ENCODE results near the gene GNG7. TPM values are rescaled to one million over a fixed set of nuclear protein-coding genes. Genes with fewer than 3 reads are reported as not detected.

GNG7 gene
- total and polyA plus RNA-seq, 10 of the 15 experiments (the other 5 are each of a cell fraction or from before 2014, with no cell fraction given) = 1.9 to 13.6 (median 6.5) TPM

DNA sequence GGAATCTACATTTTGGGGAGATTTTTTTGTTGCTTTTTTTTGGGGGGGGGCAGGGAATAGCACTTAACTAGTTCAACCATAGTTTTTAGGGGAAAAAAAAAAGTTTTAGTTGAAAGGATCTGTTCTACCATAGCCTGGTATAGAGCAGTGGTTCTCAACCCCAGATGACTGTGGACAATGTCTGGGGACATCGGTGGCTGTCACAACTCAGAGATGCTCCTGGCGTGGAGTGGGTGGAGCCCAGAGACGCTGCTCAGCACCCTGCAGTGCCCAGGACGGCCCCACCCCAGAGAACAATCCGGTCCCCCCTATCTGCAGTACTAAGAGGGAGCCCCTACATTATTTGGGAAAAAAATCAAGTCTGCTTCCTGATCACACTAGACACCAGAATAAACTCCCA is 8.3 kb downstream of the GNG7 start (continued):
- TF ChIP-seq BCLAF1 (IDR thresholded peaks at IDR 0.05) = no peak
- no peak for TF ChIP-seq ZBED1 (IDR thresholded peaks at IDR 0.05; ENCODE audit: borderline replicate concordance)
- no peak for TF ChIP-seq SMARCA5 (IDR thresholded peaks at IDR 0.05)
- no peak for TF ChIP-seq TARDBP (IDR thresholded peaks at IDR 0.05; ENCODE audit: borderline replicate concordance)
- TF ChIP-seq ZNF274 (IDR thresholded peaks at IDR 0.05; ENCODE audit: insufficient read depth, insufficient read length) = no peak
- no peak for TF ChIP-seq STAT3 (IDR thresholded peaks at IDR 0.05; ENCODE audit: low read depth, low read length)
- TF ChIP-seq ATF3 (IDR thresholded peaks at IDR 0.05; ENCODE audit: borderline replicate concordance, extremely low read depth, low read depth, low read length) = no peak
- TF ChIP-seq, protein P1, sequence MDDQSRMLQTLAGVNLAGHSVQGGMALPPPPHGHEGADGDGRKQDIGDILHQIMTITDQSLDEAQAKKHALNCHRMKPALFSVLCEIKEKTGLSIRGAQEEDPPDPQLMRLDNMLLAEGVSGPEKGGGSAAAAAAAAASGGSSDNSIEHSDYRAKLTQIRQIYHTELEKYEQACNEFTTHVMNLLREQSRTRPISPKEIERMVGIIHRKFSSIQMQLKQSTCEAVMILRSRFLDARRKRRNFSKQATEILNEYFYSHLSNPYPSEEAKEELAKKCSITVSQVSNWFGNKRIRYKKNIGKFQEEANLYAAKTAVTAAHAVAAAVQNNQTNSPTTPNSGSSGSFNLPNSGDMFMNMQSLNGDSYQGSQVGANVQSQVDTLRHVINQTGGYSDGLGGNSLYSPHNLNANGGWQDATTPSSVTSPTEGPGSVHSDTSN (IDR thresholded peaks at IDR 0.05; ENCODE audit: insufficient replicate concordance, low read depth, low read length) = no peak
- TF ChIP-seq, protein P2, sequence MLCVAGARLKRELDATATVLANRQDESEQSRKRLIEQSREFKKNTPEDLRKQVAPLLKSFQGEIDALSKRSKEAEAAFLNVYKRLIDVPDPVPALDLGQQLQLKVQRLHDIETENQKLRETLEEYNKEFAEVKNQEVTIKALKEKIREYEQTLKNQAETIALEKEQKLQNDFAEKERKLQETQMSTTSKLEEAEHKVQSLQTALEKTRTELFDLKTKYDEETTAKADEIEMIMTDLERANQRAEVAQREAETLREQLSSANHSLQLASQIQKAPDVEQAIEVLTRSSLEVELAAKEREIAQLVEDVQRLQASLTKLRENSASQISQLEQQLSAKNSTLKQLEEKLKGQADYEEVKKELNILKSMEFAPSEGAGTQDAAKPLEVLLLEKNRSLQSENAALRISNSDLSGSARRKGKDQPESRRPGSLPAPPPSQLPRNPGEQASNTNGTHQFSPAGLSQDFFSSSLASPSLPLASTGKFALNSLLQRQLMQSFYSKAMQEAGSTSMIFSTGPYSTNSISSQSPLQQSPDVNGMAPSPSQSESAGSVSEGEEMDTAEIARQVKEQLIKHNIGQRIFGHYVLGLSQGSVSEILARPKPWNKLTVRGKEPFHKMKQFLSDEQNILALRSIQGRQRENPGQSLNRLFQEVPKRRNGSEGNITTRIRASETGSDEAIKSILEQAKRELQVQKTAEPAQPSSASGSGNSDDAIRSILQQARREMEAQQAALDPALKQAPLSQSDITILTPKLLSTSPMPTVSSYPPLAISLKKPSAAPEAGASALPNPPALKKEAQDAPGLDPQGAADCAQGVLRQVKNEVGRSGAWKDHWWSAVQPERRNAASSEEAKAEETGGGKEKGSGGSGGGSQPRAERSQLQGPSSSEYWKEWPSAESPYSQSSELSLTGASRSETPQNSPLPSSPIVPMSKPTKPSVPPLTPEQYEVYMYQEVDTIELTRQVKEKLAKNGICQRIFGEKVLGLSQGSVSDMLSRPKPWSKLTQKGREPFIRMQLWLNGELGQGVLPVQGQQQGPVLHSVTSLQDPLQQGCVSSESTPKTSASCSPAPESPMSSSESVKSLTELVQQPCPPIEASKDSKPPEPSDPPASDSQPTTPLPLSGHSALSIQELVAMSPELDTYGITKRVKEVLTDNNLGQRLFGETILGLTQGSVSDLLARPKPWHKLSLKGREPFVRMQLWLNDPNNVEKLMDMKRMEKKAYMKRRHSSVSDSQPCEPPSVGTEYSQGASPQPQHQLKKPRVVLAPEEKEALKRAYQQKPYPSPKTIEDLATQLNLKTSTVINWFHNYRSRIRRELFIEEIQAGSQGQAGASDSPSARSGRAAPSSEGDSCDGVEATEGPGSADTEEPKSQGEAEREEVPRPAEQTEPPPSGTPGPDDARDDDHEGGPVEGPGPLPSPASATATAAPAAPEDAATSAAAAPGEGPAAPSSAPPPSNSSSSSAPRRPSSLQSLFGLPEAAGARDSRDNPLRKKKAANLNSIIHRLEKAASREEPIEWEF (IDR thresholded peaks at IDR 0.05; ENCODE audit: insufficient replicate concordance, low read depth, low read length) = no peak
- TF ChIP-seq NFXL1 (IDR thresholded peaks at IDR 0.05; ENCODE audit: borderline replicate concordance) = no peak
- no peak for TF ChIP-seq FOXM1 (IDR thresholded peaks at IDR 0.05; ENCODE audit: low read depth, low read length)
- no peak for TF ChIP-seq IRF5 (IDR thresholded peaks at IDR 0.05; ENCODE audit: borderline replicate concordance)
- TF ChIP-seq HSF1 (IDR thresholded peaks at IDR 0.05; ENCODE audit: low read depth, low read length) = no peak

Data from GM12878 (cell line).